SIG-M5 (cell line): ENCODE measurements around the gene ZC3H4.

Experiments used
- DNase-seq: peaks from one replicate; lab custom pipeline; 2025; lab: John Stamatoyannopoulos, UW

Gene ZC3H4

GRCh38 chr19:47133021-47133471 is 19.5 kb upstream of the ZC3H4 start:
- no peak for DNase-seq

DNA sequence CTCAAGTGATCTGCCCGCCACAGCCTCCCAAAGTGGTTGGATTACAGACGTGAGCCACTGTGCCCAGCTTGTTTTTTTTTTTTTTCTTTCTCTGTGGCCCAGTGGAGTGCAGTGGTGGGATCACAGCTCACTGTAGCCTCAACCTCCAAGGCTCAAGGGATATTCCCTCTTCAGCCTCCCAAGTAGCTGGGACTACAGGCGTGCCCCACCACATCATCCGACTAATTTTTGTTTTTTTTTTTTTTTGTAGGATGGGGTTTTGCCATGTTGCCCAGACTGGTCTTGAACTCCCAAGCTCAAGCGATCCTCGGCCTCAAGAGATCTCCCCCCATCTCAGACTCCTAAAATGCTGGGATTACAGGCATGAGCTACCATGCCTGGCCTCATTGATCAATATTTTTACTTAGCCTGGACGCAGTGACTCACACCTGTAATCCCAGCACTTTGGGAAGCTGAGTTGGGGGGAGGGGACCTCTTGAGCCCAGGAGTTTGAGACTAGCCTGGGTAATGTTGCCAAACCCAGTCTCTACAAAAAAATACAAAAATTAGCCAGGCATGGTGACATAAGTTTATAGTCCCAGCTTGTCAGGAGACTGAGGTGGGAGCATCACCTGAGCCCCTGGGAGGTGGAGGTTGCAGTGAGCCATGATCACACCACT is 18.7 kb upstream of the ZC3H4 start:
- no peak for DNase-seq

- DNase-seq, result peak; percentile 49
Observed at GRCh38 chr19:47130589-47131227, 17.1 kb upstream of the ZC3H4 start, which contains the start of gene SAE1. SAE1 (plus strand) TSS chr19:47130835; CDS start chr19:47130931, 96 bp downstream.

GRCh38 chr19:47130120-47130588 is 16.6 kb upstream of the ZC3H4 start:
- DNase-seq, result no peak

DNA sequence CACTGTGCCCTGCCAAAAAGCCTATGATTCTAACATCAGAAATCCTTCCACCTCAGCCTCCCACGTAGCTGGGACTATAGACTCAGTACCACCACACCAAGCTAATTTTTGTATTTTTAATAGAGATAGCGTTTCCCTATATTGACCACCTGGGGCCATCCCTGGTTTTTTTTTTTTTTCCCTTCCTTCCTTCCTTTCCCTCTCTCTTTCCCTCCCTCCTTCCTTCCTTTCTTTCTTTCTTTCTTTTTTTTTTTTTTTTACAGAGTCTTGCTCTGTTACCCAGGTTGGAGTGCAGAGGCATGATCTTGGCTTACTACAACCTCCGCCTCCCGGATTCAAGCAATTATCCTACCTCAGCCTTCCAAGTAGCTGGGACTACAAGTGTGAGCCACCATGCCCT is 16.0 kb upstream of the ZC3H4 start:
- no peak for DNase-seq

GRCh38 chr19:47125669-47125938 is 12.0 kb upstream of the ZC3H4 start:
- DNase-seq, result no peak

- no peak for DNase-seq
Observed at GRCh38 chr19:47124937-47125668, 11.5 kb upstream of the ZC3H4 start.

DNA sequence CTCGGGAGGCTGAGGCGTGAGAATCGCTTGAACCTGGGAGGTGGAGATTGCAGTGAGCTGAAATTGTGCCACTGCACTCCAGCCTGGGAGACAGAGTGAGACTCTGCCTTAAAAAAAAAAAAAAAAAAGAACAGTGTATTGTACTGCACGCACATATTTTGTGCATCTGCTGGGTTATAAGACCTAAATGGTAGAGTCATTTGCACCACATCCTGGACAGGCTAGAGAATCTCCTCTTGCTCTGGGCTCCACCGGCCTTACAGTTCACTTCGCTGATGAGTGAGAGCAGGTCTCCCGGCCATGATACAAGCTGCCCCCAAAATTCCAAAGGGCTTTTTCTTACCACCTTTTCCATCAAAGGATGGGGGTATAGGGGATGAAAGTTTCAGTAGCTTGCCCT is 9.8 kb upstream of the ZC3H4 start:
- no peak for DNase-seq

- no peak for DNase-seq
Observed at GRCh38 chr19:47122359-47123335, 9.1 kb upstream of the ZC3H4 start.

DNA sequence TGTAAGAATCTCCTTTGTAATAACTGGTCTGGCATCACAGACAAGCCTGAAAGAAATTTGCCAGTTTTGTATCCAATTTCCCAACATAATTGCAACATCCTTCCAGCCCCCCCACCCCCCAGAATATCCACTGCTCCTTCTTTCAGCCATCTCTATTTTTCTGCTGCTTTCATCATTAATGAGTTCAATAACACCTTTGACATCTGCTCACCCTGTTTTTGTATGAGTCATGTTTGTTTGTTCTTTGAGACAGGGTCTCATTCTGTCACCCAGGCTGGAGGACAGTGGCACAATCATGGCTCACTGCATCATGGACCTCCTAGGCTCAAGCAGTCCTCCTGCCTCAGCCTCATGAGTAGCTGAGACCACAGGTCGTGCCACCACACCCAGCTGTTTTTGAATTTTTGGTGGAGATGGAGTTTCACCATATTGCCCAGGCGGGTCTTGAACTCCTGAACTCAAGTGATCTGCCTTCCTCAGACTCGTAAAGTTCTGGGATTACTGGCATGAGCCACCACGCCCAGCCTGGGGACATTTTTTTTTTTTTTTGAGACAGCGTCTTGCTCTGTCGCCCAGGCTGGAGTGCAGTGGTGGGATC is 7.0 kb upstream of the ZC3H4 start:
- DNase-seq, result no peak

- no peak for DNase-seq
Observed at GRCh38 chr19:47113850-47114651, 475 bp upstream of the ZC3H4 start.

DNA sequence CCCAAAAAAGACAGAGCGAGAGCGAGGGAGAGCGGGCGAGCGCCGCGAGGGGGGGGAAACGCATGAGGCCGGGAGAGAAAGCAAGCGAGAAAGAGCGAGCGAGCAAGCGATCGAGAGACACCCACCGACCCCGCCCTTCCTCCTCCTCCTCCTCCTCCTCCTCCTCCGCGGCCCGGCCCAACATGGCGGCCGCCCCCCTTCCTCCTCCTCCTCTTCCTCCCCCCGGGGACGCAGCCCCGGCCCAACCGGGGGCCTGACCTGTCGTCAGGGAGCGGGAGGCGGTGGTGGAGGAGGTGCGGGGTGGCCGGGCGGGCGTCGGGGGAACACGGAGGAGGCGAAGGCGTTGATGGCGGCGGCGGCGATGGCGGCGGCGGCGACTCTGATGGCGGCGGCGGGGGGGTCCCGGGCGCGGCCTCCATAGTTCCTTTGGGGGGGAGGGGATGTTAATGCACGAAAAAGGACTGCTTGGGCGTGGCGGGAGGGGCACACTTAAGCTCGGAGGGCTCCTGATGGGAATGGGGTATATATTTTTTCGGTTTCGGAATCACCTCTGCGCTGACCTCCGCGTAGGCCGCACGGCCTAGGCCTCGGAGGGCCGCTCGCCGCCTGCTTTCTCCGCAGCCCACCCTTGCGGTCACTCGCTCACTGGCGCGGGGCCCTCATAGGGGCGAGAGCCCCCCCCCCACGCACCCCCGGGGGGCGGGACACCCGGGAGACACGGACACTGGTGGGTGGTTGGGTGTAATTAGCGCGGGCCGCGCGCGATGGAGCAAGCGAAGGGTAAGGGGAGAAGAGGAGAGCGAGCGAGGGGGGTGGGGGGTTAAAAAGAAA is 1.2 kb downstream of the ZC3H4 start:
- DNase-seq, result no peak

DNA sequence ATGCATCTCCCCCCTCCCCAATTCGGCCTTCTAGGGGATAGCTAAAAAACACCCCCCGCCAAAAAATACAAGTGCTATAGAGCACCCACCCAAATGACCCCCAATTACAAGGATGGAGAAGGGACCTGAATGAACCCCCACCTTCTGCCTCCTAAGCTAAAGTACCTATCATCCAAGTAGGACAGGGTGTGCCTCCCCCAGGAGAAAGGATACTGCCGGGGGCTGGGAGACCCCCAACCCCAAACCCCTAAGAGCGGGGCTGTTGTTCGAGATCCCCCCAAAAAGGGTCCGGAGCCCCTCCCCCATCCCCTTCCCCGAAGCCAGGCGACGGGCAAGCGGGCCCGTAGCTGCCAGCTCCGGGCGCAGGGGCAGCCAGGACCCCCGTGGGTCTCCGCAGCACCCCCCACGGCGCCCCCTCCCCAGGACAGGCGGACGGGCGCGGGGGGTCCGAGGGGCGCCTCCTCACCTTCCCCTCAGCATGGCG is 1.9 kb downstream of the ZC3H4 start:
- DNase-seq, result no peak

DNA sequence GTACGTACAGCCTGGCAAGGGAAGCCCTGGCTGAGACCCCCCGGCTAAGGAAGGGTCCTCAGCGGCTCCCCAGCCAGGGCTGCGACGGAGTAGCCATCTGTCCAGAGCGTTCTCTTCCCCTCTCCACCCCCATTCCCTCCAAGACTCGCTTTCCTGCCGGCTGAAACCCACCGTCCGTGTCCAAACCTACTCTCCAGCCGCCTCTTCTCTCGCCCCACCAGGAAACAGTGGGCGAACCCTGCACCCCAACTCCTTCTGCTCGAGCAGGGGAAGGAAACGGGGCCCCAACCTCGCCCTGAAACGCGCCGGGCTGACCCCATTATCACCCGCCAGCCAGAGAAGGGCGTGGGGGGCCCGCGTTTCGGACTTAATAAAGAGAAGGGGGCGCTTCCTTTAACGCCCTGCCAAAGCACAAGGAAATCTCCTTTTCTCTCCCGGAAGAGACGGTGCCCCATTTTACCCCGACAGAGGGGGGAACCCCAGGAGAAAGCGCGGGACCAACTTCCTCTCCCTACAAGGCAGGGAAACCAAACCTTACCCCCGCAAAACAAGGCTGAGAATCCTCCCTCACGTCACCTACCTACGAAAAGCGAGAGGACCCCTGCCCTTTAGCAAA is 2.5 kb downstream of the ZC3H4 start:
- DNase-seq, result no peak

DNA sequence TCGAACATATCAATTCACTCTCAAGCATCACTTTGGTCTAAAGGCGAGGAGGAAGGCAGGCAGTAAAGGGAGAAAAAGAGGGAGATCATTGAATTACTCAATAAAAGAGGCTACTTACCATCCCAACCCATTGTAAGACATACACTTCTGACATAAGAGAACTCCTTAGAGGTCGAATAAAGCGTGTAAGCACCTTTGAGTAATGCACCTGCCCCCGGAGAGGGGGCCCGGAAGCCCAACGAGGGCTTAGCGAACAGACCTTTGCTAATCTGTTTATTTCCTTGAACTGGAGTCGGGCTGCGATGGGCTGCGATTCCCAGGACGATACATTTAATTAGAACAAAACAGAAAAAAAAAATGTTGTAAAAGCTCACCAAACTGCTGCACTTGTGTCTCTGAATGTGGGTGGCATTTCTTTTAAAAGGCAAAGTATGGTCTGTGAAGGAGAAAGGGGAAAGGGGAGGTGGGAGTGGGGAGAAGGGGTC is 3.0 kb downstream of the ZC3H4 start:
- no peak for DNase-seq

DNA sequence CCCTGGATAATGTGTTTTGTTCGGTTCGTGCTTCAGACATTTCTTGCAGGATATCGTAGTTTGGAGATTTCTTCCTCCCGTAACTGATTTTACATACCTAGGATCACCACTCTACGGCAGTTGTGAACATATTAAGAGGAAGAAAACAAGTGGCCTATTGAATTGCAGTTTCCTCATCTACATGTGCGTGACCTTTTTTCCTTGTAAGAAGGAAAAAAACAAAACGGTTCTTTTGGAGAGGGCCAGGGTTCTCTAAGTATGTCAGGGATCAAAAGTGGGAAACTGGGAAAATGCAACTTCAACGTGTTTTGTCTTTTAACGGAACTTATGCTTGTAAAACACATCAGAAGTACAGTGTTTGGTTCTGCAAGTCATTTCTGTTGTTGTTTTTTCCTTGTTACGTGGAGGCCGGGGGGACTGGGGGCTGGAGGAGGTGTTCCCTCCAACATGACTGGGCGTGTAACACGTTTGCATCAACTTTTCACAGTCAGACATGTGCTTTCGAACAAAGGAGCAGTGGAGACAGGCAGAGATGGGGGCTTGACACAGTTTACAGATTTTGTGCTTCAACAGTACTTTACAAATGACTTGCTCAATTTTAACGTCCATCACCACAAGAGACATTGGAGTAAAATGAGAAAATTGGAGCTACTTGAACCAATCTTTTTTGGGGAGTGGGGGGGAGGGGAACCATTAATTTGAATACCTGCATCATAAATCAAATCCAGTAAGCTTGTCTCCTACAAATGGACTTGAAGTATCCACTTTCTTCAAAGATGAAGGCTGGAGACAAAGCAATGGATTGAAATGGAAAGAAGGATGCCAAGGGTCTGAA is 3.8 kb downstream of the ZC3H4 start:
- DNase-seq, result no peak

GRCh38 chr19:47109177-47109540 is 4.4 kb downstream of the ZC3H4 start:
- no peak for DNase-seq
